ENCODE results near the gene SCTR.

The SCTR gene

DNA sequence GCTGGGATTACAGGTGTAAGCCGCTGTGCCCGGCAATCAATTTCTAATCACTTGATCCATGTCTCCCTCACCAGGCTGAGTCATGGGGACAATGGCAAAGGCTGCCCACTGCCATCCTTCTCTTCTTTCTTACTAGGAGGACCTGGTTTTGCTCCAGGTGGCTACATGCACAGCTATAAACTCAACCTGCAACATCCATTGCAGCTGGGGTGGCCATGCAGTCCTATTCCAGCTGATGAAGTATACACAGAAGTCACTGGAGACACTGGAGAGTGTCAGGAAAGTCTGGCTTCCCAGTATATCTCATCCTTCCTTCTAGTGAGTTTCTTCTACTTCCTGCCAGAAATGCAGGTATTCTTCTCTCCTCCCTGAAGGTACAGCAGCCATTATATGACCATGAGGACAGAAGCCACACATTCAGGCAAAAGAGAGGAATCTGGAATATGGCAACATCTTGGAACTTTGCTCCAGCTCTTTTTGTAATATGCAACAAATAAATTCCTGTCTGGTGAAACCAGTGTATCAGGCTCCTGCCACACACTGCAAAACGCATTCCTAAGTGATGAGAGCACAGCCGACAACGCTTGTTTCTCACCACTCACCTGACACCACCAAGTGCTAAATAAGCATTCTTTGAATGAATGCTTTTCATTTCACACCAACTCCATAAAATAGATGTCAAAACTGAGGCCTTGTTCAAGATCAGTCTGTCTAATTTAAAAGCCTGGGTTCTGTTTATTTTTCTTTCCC is 32.3 kb downstream of the SCTR start:
- TF ChIP-seq, protein P1, sequence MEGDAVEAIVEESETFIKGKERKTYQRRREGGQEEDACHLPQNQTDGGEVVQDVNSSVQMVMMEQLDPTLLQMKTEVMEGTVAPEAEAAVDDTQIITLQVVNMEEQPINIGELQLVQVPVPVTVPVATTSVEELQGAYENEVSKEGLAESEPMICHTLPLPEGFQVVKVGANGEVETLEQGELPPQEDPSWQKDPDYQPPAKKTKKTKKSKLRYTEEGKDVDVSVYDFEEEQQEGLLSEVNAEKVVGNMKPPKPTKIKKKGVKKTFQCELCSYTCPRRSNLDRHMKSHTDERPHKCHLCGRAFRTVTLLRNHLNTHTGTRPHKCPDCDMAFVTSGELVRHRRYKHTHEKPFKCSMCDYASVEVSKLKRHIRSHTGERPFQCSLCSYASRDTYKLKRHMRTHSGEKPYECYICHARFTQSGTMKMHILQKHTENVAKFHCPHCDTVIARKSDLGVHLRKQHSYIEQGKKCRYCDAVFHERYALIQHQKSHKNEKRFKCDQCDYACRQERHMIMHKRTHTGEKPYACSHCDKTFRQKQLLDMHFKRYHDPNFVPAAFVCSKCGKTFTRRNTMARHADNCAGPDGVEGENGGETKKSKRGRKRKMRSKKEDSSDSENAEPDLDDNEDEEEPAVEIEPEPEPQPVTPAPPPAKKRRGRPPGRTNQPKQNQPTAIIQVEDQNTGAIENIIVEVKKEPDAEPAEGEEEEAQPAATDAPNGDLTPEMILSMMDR (IDR thresholded peaks at IDR 0.05), result no peak

DNA sequence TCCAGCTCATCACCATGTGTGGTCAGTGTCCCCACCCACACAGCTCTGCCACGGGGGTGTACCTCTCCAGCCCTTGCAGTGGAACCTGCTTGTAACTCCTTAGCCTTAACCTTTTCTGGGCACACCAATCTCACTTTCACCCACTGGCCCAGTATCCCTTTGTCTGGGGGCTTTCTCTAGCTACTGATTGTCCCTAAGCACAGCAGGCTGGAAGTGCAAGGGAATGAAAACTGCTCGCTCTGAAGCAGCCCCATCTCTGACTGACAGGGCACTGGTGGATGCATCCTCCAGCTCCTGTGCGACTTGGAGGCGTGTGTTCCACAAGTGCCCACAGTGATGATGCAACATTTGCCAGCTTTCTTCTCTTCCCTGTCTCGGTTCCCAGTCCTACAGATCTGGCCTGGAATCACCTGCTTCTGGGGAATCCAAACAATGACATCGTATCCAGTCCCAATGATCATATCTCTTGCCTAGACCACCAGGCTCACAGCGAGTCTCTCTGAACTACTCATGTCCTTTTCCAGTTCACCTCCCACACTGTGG is 33.6 kb downstream of the SCTR start:
- TF ChIP-seq, protein P1 (IDR thresholded peaks at IDR 0.05), result no peak

DNA sequence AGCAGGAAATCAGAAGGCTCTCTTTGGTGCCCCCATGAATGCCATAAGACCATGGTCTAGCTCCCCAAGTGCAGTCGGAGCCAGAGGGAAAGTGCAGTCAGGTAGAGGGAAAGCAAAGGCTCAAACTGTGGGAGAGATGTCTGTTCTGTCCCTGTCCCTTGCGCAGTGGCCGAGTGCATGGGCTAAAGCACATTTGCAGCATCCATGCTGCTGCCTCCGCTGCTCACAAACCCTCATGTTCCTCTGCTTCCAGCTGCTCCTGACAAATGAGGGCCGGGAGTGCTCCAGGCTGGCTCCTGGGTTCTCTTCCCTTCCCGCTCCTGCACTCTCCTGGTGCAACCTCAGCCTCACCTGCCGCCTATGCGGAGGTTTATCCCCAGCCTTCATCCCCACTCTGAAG is 34.2 kb downstream of the SCTR start:
- TF ChIP-seq, protein P1 (IDR thresholded peaks at IDR 0.05), result no peak

DNA sequence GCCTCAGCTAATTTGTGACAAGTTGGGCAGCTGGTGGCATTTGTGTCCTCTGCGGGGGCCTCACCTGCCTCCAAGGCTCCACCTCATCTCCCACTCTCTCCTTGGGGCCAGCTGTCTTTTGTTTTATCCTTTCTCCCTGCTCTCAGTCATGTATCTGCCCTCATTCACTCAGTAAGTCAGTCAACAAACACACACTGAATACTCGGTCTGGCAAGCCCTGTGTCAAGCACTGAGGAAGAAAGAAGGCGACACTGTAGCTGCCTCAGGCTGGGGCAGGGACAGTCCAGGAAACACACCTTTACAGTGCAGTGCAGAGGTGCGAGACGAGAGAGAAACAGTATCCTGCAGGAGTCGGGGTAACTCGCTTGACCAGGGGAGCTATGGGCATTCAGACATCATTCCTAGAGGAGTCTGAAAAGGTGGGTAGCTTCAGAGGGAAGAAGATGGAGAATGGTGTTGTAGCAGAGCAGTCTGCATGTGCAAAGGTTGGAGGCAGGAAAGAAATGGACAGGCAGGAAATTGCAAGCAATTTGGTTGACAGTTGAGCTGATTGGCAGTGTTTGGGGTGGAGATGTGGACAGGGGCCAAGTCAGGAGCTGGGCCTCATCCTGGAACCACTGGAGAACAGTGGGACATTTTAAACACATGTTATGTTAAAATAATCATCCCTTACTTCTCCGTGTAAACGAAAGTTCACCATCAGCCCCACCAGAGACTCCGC is 34.9 kb downstream of the SCTR start:
- TF ChIP-seq, protein P1 (IDR thresholded peaks at IDR 0.05), result no peak

DNA sequence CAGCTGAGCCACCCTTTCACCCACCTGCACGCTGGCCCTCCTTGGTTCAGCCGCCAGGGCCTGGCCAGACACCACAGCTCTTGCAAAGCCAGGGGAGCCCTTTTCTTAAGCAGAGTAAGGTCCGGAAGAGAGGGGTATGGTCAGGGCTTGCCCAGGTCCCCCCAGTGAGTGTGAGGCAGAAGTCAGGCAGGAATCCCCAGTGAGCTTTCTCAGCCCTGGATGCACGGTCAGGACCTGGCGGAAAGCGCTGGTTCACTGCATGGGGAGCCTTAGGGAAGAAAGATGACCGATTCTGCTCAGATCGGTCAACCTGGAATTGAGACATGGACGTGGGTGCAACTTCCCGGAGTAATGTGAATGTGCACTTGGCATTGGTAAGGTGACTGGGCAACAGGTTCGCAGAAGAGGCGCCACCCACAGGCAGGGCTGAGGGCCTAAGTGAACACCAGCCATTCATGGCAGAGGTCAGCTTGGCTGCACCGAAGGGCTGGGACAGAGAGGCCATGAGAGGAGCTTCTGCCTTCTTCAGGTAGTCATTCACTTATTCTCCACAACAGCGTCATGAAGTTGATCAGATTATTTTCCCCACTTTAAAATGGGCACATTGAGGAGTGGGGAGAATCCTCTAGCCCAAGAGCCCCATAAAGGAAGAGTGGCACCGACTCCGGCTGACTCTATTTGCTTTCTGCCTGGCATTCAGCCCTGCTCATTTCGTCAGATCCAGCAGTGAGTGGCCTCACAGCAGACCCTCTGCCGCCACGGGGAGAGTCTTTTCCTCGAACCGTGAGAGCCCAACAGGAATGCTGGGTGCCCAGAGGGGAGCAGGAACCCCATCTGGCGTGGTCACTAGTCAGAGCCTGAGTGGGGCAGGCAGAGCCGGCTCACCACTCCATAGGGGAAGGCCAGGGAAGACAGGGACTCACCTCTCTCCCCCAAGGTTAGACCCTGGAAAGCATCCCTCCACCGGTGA is 35.8 kb downstream of the SCTR start:
- TF ChIP-seq, protein P1 (IDR thresholded peaks at IDR 0.05), result no peak

DNA sequence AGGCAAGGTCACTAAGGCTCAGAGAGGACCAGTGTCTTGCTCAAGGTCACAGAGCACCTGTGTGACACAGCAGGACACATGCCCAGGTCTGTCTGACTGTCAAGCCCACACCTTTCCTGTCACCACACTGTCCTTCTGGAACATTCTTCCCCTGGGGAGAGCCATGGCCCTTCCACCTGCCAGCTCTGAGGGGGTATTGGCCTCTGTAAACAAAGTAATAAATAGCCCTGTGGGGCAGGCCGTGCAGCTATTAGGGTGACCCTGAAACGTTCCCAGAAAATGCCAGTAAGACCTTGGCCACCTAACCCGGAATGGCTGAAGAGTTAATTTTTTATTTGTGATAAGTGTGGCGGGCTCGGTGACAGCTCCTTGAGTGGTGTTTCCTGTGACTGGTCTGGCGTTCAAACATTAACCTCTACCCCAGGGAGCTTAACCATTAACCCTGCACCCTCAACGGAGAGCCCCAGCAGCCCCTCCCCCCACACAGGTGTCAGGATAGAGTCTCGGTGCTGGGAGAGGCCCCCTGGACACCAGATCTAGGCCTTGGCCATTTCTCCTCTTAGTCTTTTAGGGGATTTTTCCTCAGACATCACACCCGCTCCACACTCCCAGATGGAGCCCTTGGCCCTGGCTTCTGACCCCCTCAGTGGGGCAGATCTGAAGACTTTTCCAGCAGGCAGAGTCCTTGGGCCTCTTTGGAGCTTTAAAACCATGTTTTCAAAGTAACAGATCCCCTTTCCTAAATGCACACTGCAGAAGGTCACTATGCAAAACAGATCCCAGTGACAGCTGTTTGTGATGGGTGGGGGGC is 36.6 kb downstream of the SCTR start:
- TF ChIP-seq, protein P1 (IDR thresholded peaks at IDR 0.05), result no peak

All from LNCAP (cell line).